Ascending aorta (tissue), 2 donors: ENCODE measurements around the gene SENP1. TPM values are rescaled to one million over a fixed set of nuclear protein-coding genes. Genes with fewer than 3 reads are reported as not detected.

Experiments
- DNase-seq, 2 donors: peaks; one replicate each; pipeline ENCODE4 v3.0.0-alpha.2; 2019; ENCODE audit warnings: low spot score in 2 of 2
- H3K27ac ChIP-seq, 2 donors: fragments of 200-600 bp; sonication (generic); one replicate each; pipeline ENCODE4 v1.5.1; 2016 to 2017; ENCODE audit warnings: mild to moderate bottlenecking in 1 of 2
- H3K27me3 ChIP-seq: fragments of 200-600 bp; sonication (generic); one replicate; pipeline ENCODE4 v1.5.1; 2017
- H3K36me3 ChIP-seq, 2 donors: fragments of 200-600 bp; sonication (generic); one replicate each; pipeline ENCODE4 v1.5.1; 2016
- H3K4me1 ChIP-seq, 2 donors: fragments of 200-600 bp; sonication (generic); one replicate each; pipeline ENCODE4 v1.5.1; 2016 to 2017; ENCODE audit warnings: mild to moderate bottlenecking in 1 of 2
- H3K4me3 ChIP-seq, 2 donors: fragments of 200-600 bp; sonication (generic); one replicate each; pipeline ENCODE4 v1.5.1; 2016 to 2017; ENCODE audit warnings: mild to moderate bottlenecking in 1 of 2
- H3K9me3 ChIP-seq, 2 donors: fragments of 200-600 bp; sonication (generic); one replicate each; pipeline ENCODE4 v1.5.1; 2016
- CTCF ChIP-seq, 3 experiments: fragments of 200-600 bp in 2 of 3; fragments of 450-650 bp in 1 of 3; sonication (generic) in 2 of 3; IDR thresholded peaks; one replicate each; pipeline ENCODE4 v1.5.1; 2016 to 2019; ENCODE audit warnings: antibody characterized with exemption in 3 of 3, mild to moderate bottlenecking in 1 of 3, moderate library complexity in 1 of 3
- intact Hi-C: fragments of 100-400 bp; cut with DNase I; formaldehyde crosslinking; loops from one replicate; pipeline ENCODE4 v1.15.1; 2023
- total RNA-seq: library from RNA; depleted of rRNA; stranded (reverse); fragments of >200 nt; gene quantifications from one replicate; pipeline ENCODE4 v1.1.0, GENCODE V29; 2016

Gene SENP1
- total RNA-seq, 1 donor from 2014 or later: 11.3 TPM

- no peak for DNase-seq
- H3K27me3 ChIP-seq: no peaks in the 10 kb centered on the region
- H3K9me3 ChIP-seq: no peaks in the 10 kb centered on the region
- H3K4me3 ChIP-seq: no peak overlapping the region
- H3K4me1 ChIP-seq: no peaks in the 10 kb centered on the region
- intact Hi-C loops: no loop called here
- peaks cover 21 to 25% of the 10 kb centered on the region in 2 donors for H3K36me3 ChIP-seq
- TF ChIP-seq CTCF (IDR thresholded peaks at IDR 0.05): no peak
- H3K27ac ChIP-seq: no peak overlapping the region
Measured at GRCh38 chr12:48041591-48042423, 64.1 kb downstream of the SENP1 start.

GRCh38 chr12:48040354-48040753 is 65.5 kb downstream of the SENP1 start:
- no peaks in the 10 kb centered on the region for H3K27me3 ChIP-seq

GRCh38 chr12:48039151-48039550 is 66.7 kb downstream of the SENP1 start:
- TF ChIP-seq CTCF (IDR thresholded peaks at IDR 0.05): no peak
- no peak overlapping the region for H3K4me3 ChIP-seq
- no peaks in the 10 kb centered on the region for H3K36me3 ChIP-seq
- H3K4me1 ChIP-seq: no peaks in the 10 kb centered on the region
- intact Hi-C loops: no loop called here
- no peaks in the 10 kb centered on the region for H3K27me3 ChIP-seq
- no peak for DNase-seq
- H3K9me3 ChIP-seq: no peaks in the 10 kb centered on the region
- H3K27ac ChIP-seq: no peak overlapping the region

More at GRCh38 chr12:48040354-48040753, 65.5 kb downstream of the SENP1 start:
- no peak for TF ChIP-seq CTCF (IDR thresholded peaks at IDR 0.05)
- H3K4me1 ChIP-seq: no peaks in the 10 kb centered on the region
- intact Hi-C loops: no loop called here
- H3K36me3 ChIP-seq: peaks cover 10 to 11% of the 10 kb centered on the region in 2 donors
- no peak overlapping the region for H3K4me3 ChIP-seq
- no peak for DNase-seq
- H3K27ac ChIP-seq: no peak overlapping the region
- no peaks in the 10 kb centered on the region for H3K9me3 ChIP-seq

GRCh38 chr12:48038085-48038484 is 67.8 kb downstream of the SENP1 start:
- DNase-seq: no peak
- no peaks in the 10 kb centered on the region for H3K4me1 ChIP-seq
- H3K36me3 ChIP-seq: no peaks in the 10 kb centered on the region
- no peak overlapping the region for H3K27ac ChIP-seq
- intact Hi-C loops: no loop called here
- no peaks in the 10 kb centered on the region for H3K9me3 ChIP-seq
- no peak overlapping the region for H3K4me3 ChIP-seq
- H3K27me3 ChIP-seq: no peaks in the 10 kb centered on the region
- no peak for TF ChIP-seq CTCF (IDR thresholded peaks at IDR 0.05)

- Histone ChIP-seq H3K4me3 (no peak overlapping the region), H3K4me1 (no peaks in the 10 kb centered on the region), H3K27me3 (no peaks in the 10 kb centered on the region), H3K27ac (no peak overlapping the region), H3K9me3 (no peaks in the 10 kb centered on the region), H3K36me3 (no peaks in the 10 kb centered on the region)
- TF ChIP-seq CTCF (IDR thresholded peaks at IDR 0.05): no peak
- DNase-seq: no peak
- intact Hi-C loops: no loop called here
Measured at GRCh38 chr12:48037267-48037915, 68.5 kb downstream of the SENP1 start.
